HG03520 (cell line): ENCODE results near the gene APOL4.
"Not testable (repeated sequence)": the region's sequence is repeated elsewhere in the genome, so short reads cannot be mapped to it uniquely, and the experiment has no call there.

Source experiments
- ATAC-seq: cut with Tn5 transposase; IDR thresholded peaks from one replicate; pipeline ENCODE4 v1.9.1; 2021; ENCODE audit warnings: mild to moderate bottlenecking, moderate library complexity; ENCODE audit not compliant: unreplicated experiment

APOL4 gene

DNA sequence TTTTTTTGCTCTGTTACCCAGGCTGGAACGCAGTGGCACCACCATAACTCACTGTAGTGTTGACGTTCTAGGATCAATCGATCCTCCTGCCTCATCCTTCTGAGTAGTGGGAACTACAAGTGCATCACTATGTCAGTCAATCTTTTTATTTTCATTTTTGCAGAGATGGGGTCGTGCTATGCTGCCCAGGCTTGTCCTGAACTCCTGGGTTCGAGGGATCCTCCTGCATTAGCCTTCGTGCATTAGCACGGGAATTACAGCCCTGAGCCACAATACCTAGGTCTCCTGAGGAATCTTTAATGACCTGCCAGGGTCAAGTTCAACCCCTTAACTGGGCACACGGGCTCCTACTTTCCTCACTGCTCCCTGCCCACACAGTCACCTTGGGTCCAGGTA lies 45.5 kb downstream of the APOL4 start:
- no peak for ATAC-seq

DNA sequence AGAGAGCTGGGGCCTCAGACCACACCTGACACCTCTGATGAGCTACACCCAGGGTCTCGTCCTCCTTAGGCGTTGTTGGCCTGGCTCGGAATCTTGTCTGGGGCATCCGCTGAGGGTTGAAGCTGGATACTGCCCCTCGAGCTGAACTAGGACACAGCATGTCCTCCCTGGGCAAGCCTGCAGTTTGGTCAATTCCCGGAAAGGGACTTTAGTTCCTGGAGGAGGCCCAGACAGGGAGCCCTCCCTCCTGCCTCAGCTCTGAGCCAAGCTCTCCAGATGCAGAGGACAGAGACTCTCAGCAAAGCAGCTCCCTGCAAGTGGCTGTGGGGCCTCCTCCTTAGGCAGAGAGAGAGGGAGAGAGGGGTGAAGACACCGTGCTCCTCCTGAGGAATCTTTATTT lies 45.9 kb downstream of the APOL4 start:
- ATAC-seq, result no peak

GRCh38 chr22:36154423-36154945 lies 47.1 kb downstream of the APOL4 start:
- ATAC-seq, result no peak

DNA sequence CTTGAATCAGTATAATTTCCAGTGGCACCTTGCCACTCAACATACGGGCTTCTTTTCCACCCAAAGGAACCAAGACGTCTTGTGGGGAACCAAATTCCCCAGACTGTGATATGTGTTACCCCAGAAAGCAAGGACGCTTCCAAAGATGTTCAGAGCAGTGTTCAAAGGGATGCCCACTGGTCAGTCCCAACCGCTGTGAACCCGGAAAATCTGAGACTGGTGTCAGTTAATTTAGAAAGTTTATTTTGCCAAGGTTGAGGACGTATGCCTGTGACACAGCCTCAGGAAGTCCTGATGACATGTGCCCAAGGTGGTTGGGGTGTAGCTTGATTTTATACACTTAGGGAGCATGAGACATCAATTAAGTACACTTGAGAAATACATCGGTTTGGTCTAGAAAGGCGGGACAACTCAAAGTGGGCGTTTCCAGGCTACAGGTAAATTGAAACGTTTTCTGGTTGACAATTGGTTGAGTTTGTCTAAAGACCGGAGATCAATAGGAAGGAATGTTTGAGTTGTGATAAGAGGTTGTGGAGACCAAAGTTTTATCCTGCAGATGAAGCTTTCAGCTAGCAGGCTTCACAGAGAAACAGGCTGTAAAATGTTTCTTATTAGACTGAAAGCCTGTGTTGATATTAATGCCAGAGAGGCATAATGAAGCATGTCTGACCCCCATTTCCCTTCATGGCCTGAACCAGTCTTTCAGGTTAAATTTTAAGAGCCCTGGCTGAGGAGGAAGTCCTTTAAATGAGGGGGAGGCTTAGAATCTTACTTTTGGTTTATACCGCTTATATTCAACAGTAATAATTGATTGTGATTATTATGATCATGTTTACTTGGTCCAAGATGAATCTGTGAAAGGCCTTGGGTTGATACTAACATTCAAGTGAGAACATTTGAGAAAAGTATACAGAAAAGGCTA lies 47.8 kb downstream of the APOL4 start:
- no peak for ATAC-seq

DNA sequence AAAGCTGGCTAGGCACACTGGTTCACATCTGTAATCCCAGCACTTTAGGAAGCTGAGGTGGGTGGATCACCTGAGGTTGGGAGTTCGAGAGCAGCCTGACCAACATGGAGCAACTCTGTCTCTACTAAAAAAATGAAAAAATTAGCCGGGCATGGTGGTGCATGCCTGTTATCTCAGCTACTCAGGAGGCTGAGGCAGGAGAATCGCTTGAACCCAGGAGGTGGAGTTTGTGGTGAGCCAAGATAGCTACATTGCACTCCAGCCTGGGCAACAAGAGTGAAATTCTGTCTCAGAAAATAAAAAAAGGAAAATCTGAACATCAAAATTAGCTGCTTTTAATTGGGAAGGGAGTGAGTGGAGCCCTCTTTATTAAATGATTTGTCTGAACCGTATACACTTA lies 48.8 kb downstream of the APOL4 start:
- ATAC-seq, result not testable (repeated sequence)

DNA sequence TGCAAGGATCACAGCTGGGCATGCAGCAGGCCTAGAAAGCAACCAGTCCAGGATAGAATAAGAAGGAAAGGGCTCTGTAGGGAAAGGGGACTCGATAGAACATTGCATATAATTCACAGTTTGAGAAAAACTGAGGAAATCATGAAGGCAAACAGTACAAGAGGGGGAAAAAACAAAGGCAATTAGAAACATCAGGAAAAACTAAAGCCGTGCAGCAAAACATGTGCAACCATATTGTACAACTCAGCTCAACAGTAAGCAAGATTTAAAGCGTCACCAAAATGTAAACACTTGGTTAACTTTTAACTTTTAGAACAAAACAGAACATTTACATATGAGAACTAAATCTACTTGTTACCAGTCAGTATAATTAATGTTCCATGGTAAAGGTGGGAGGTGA lies 49.5 kb downstream of the APOL4 start:
- no peak for ATAC-seq

DNA sequence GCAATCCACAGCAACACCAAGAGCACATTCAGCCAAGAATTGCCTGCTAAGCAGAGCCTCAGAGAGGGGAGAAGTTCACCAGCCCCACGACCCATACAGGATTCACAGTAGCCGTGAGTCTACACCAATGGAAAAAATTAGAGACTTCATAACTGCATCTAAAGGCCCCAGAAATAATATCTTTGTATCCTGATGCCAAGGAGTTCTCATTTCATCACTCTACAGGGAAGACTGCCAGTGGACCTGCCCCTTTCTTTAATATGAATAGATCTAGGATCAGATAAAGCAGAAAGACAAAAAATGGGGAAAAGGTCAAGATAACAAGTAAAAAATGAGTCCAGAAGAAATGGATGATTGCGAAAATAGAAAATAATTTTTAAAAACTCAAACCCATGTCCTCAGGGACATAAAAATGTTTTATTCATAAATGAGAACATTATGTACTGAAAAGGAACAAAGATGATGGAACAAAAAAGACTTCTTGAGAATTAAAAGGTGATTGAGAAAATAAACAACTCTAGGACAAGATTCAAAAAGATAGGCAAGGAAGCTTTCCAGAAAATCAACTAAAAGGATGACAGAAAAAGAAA lies 50.5 kb downstream of the APOL4 start:
- no peak for ATAC-seq

- ATAC-seq, result no peak
Measured at GRCh38 chr22:36149441-36149840, 52.2 kb downstream of the APOL4 start.

DNA sequence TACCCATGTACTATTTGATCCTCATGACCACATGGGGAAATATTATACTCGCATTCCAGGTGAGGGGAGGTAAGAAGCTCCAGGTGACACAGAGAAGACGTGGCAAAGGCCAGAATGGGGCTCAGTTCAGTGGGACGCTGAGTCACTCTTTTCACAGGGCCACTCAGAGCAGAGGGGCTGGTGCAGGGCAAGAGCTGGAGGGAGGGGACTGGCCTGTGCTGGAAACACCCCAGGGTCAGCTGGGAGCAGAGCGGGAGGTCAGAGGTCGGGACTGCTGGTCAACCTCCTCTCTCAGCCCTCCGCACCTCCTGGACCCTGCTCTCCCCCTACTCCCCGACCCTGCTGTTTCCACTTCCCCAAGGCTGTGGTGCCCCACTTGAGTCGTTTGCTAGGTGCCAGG lies 53.2 kb downstream of the APOL4 start:
- no peak for ATAC-seq

GRCh38 chr22:36147196-36147791 lies 54.3 kb downstream of the APOL4 start:
- ATAC-seq, result no peak

- no peak for ATAC-seq
Measured at GRCh38 chr22:36145881-36146280, 55.7 kb downstream of the APOL4 start.

DNA sequence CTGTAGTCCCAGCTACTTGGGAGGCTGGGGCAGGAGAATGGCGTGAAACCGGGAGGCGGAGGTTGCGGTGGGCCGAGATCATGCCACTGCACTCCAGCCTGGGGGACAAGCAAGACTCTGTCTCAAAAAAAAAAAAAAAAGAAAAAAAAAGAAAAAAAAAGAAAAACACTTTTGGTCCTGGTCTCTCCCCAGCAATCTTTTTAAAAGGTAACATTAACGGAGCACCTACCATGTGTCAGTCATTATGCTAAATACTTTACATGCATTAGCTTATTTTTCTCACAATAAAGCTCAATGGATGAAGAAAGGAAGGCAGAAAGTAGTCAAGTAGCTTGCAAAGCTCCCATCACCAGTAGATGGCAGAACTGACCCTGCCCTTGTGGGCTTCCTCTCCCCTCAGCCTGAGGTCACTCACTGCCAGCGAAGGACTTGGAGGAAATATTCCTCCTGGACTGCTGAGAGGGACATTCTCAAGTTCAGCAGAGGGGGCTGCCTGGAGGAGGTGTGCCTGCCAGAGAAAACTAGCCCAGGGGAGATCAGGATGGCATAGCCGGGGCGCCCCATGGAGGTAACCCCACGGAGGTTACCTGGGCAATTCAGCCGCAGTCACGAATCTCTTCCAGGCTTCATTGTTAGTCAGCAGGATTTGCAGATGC lies 56.6 kb downstream of the APOL4 start:
- no peak for ATAC-seq

DNA sequence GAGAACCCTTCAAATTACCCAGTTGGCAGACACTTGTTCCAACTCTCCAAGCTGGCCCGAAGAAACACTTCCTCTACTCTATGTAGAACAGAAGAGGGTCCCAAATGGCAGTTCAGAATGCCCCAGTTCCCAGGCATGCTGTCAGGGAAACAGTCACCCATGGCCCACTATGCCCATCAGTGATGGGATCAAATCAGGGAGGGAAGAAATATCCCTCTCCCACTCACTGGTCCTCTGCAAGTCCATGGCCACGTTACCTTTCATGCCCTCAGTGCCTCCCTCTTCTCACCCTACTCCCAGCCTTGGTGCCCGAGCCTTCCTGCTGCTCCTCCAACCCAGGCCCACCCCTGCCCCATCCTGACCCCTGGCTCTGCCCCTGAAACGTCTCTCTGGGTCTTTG lies 57.7 kb downstream of the APOL4 start:
- no peak for ATAC-seq

GRCh38 chr22:36143066-36143815 lies 58.4 kb downstream of the APOL4 start:
- no peak for ATAC-seq

GRCh38 chr22:36141481-36141880 lies 60.1 kb downstream of the APOL4 start:
- no peak for ATAC-seq
